Sigmoid colon (tissue), 7 donors: ENCODE data around the gene GADL1. TPM values are rescaled to one million over a fixed set of nuclear protein-coding genes. Genes with fewer than 3 reads are reported as not detected.
A peak's percentile ranks its signal among the peaks of the same experiment; 100 is the strongest.

ENCODE experiments used
- DNase-seq: peaks from one replicate; pipeline ENCODE4 v3.0.0-alpha.2; 2019
- H3K27ac ChIP-seq, 4 donors: fragments of 200-600 bp; sonication (generic); one replicate each; pipeline ENCODE4 v1.5.1; 2016 to 2019; ENCODE audit warnings: mild to moderate bottlenecking in 1 of 4
- H3K27me3 ChIP-seq, 3 donors: fragments of 200-600 bp; sonication (generic); one replicate each; pipeline ENCODE4 v1.5.1; 2019; ENCODE audit warnings: mild to moderate bottlenecking in 1 of 3
- H3K36me3 ChIP-seq, 4 donors: fragments of 200-600 bp; sonication (generic); one replicate each; pipeline ENCODE4 v1.5.1; 2016 to 2019
- H3K4me1 ChIP-seq, 4 donors: fragments of 200-600 bp; sonication (generic); one replicate each; pipeline ENCODE4 v1.5.1; 2017 to 2019
- H3K4me3 ChIP-seq, 4 donors: fragments of 200-600 bp; sonication (generic); one replicate each; pipeline ENCODE4 v1.5.1; 2017 to 2019; ENCODE audit warnings: mild to moderate bottlenecking in 2 of 4, moderate library complexity in 1 of 4
- H3K9me3 ChIP-seq, 4 donors: fragments of 200-600 bp in 3 of 4; sonication (generic) in 3 of 4; one replicate each; pipeline versions ENCODE4 v1.5.1 to v1.6.1; 2013 to 2019
- EP300 ChIP-seq, 4 donors: sonication (generic); formaldehyde crosslinking; IDR thresholded peaks; one replicate each; pipeline ENCODE4 v1.6.1; 2017; ENCODE audit warnings: antibody characterized with exemption in 4 of 4
- POLR2A ChIP-seq, 2 donors: fragments of 450-650 bp; IDR thresholded peaks; one replicate each; pipeline ENCODE4 v1.6.1; 2016; ENCODE audit warnings: antibody characterized with exemption in 2 of 2, mild to moderate bottlenecking in 2 of 2, moderate library complexity in 2 of 2
- POLR2AphosphoS5 ChIP-seq, 4 donors: sonication (generic); formaldehyde crosslinking; IDR thresholded peaks; one replicate each; pipeline ENCODE4 v1.6.1; 2017; ENCODE audit warnings: antibody characterized with exemption in 4 of 4
- WGBS, 2 donors: extraction: QIAGEN DNeasy Blood & Tissue Kit; methylation state at CpG; one replicate each; pipeline ENCODE4 v1.1.7; 2013; 5-methylcytosine and 5-hydroxymethylcytosine counted together
- intact Hi-C: fragments of 100-400 bp; cut with DNase I; formaldehyde crosslinking; loops from one replicate; pipeline ENCODE4 v1.15.1; 2023
- polyA plus RNA-seq, 3 donors: library from polyadenylated mRNA; stranded (reverse); fragments of 200-250 nt; gene quantifications; one replicate each; pipeline ENCODE4 v1.2.3, GENCODE V29; 2013
- total RNA-seq, 4 donors: library from RNA; depleted of rRNA; stranded (reverse); fragments of >200 nt; gene quantifications; one replicate each; pipeline ENCODE4 v1.1.0, GENCODE V29; 2016
- TF ChIP-seq, protein P1 (sequence below), 4 experiments: fragments of 450-650 bp in 3 of 4; fragments of 200-600 bp in 1 of 4; IDR thresholded peaks; one replicate each; pipeline ENCODE4 v1.5.1; 2016 to 2019; ENCODE audit warnings: antibody characterized with exemption in 4 of 4, mild to moderate bottlenecking in 3 of 4, moderate library complexity in 2 of 4
- donor health status: healthy with polysubstance abuse.
- donor health status: Bipolar disorder and iron deficiency.
- donor health status: healthy.

GADL1 gene
- total and polyA plus RNA-seq, 7 donors = not detected

DNA sequence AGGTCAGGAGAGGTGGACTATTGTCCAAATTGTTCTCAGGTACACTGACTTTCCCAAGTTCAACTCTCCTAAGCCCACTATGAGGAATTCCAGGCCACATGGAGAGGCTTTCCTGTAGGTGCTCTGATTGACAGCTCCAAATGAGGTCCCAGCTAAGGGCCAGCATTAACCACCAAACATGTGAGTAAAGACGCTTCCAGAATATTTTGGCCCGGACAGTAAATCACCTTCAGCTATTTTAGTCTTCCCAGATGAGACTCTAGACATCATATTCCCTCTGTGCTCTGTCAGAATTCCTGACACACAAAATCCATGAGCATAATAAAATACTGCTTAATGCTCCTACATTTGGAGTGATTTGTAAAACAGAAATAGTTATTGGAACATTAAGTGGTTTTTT is 152.6 kb downstream of the GADL1 start:
- H3K27ac ChIP-seq = no peak overlapping the region
- TF ChIP-seq POLR2AphosphoS5 (IDR thresholded peaks at IDR 0.05) = peak in 1 of 4 donors; percentile 14
- TF ChIP-seq, protein P1, sequence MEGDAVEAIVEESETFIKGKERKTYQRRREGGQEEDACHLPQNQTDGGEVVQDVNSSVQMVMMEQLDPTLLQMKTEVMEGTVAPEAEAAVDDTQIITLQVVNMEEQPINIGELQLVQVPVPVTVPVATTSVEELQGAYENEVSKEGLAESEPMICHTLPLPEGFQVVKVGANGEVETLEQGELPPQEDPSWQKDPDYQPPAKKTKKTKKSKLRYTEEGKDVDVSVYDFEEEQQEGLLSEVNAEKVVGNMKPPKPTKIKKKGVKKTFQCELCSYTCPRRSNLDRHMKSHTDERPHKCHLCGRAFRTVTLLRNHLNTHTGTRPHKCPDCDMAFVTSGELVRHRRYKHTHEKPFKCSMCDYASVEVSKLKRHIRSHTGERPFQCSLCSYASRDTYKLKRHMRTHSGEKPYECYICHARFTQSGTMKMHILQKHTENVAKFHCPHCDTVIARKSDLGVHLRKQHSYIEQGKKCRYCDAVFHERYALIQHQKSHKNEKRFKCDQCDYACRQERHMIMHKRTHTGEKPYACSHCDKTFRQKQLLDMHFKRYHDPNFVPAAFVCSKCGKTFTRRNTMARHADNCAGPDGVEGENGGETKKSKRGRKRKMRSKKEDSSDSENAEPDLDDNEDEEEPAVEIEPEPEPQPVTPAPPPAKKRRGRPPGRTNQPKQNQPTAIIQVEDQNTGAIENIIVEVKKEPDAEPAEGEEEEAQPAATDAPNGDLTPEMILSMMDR (IDR thresholded peaks at IDR 0.05) = no peak
- 93 to 96% methylated on average over 2 of the region's 2 CpGs for WGBS, 2 donors
- H3K4me3 ChIP-seq = no peak overlapping the region
- H3K4me1 ChIP-seq = peaks cover 0 to 14% (median 6%) of the 10 kb centered on the region in 4 donors
- no peak for DNase-seq
- no peaks in the 10 kb centered on the region for H3K36me3 ChIP-seq
- no peaks in the 10 kb centered on the region for H3K9me3 ChIP-seq
- H3K27me3 ChIP-seq = no peaks in the 10 kb centered on the region
- intact Hi-C loops = no loop called here

DNA sequence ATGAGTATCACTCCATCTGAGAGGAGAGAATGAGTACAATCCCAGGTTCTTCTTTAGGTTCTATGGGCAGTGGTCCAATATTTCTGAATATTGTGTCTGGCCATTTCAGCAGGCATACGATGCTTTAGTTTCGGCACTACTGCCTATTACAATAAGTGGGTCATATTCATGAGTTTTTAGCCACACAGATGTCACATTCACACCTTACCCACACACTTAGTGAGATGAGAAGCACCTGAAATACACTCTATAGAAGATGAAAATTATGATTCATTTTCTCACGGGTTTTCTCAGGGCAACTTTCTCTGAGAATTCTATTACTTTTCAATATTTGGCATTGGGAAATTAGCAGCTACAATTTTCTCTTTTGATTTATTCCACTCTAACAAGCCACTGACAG is 155.9 kb downstream of the GADL1 start:
- DNase-seq = no peak
- Histone ChIP-seq H3K27me3 (no peaks in the 10 kb centered on the region), H3K36me3 (no peaks in the 10 kb centered on the region), H3K4me3 (no peak overlapping the region), H3K9me3 (no peaks in the 10 kb centered on the region), H3K27ac (no peak overlapping the region), H3K4me1 (peaks cover 0 to 14% (median 6%) of the 10 kb centered on the region in 4 donors)
- WGBS, 2 donors = 86 to 90% methylated on average over 3 of the region's 3 CpGs
- TF ChIP-seq POLR2AphosphoS5 (IDR thresholded peaks at IDR 0.05) (no peak), EP300 (IDR thresholded peaks at IDR 0.05) (no peak), POLR2A (IDR thresholded peaks at IDR 0.05) (no peak)
- TF ChIP-seq, protein P1 (IDR thresholded peaks at IDR 0.05) = no peak
- intact Hi-C loops = no loop called here

DNA sequence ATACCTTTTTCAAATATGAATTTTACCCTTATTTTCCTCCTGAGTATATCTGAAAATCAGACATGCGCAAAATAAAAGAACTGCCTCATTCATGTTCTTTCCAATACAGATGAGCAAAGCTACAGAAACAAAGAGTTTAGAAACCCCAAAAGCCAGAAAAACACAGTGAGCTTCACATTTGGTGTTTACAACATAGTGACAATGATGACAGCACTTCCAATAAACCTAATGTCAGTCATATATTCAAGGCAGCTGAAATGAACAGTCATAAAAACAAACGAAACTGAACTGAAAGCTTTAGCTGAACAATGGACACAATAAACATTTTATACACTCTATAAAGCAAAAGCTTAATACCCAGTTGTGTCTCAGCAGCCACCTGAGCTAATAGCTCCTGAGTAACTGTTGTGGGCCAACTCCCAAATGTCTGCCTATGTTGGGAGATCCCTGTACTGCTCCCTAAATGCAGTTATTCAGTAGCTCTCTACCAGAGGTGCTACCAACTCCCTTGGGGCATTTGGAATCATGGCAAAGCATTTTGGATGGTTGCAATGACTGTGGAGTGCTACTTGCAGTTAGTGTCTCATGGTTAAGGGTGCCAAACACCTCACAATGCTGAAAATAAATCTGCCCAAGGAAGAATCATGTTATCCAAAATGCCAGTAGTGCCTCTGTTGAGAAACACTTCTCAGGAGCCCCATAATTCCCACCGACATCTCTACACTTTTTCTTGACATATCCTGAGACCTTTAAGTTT is 156.5 kb downstream of the GADL1 start:
- no peak for DNase-seq
- 67 to 75% methylated on average over 3 of the region's 3 CpGs for WGBS, 2 donors
- H3K4me3 ChIP-seq = no peak overlapping the region
- H3K27ac ChIP-seq = no peak overlapping the region
- TF ChIP-seq EP300 (IDR thresholded peaks at IDR 0.05) = no peak
- no peak for TF ChIP-seq POLR2AphosphoS5 (IDR thresholded peaks at IDR 0.05)
- TF ChIP-seq, protein P1 (IDR thresholded peaks at IDR 0.05) = no peak
- no peak for TF ChIP-seq POLR2A (IDR thresholded peaks at IDR 0.05)
- H3K9me3 ChIP-seq = no peaks in the 10 kb centered on the region
- H3K27me3 ChIP-seq = no peaks in the 10 kb centered on the region
- H3K4me1 ChIP-seq = peaks cover 0 to 8% (median 3%) of the 10 kb centered on the region in 4 donors
- intact Hi-C loops = no loop called here
- no peaks in the 10 kb centered on the region for H3K36me3 ChIP-seq

DNA sequence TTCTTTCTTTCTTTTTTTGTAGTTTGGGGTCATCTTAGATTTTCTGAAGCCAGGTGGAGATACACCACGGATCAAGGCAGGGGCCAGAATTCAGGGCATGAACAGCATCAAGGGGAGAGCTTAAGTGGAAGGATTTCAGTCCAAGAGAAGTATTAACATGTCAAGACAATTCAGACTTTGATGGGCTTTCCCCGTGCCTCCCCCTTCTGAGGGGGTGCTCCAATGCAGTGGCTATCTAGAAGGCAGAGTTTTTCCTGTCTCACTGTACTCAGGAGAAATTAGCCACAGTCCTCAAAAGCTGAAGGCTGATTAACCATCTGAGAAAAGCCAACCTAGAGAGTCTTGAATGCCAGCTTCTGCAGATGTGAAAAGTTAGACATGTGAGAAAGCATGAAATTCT is 160.8 kb downstream of the GADL1 start:
- no peak overlapping the region for H3K27ac ChIP-seq
- no peak for DNase-seq
- WGBS, 2 donors = 78 to 89% methylated on average over 2 of the region's 2 CpGs
- intact Hi-C loops = no loop called here
- TF ChIP-seq EP300 (IDR thresholded peaks at IDR 0.05) = no peak
- TF ChIP-seq, protein P1 (IDR thresholded peaks at IDR 0.05) = no peak
- TF ChIP-seq POLR2A (IDR thresholded peaks at IDR 0.05) = no peak
- no peak for TF ChIP-seq POLR2AphosphoS5 (IDR thresholded peaks at IDR 0.05)
- no peak overlapping the region for H3K4me3 ChIP-seq
- no peaks in the 10 kb centered on the region for H3K36me3 ChIP-seq
- H3K4me1 ChIP-seq = no peaks in the 10 kb centered on the region
- no peaks in the 10 kb centered on the region for H3K9me3 ChIP-seq
- H3K27me3 ChIP-seq = no peaks in the 10 kb centered on the region

DNA sequence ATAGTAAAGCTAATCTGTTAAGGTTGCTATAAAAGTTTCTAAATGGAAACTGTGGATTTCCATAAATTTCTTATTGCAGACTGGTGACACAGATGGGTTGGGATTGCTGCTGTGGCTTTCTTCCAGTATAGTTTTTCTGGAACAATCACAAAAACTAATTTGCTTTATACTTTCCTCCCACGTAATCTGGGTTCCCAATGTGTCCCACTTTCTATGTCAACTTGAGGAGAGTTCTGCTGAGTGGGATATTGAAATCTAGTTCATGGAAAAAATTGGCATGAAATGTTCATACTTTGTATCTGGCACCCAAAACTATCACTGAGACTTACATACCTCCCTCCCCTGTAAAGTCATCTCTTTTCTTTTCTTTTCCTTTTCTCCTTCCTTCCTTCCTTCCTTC is 161.3 kb downstream of the GADL1 start:
- Histone ChIP-seq H3K27me3 (no peaks in the 10 kb centered on the region), H3K36me3 (no peaks in the 10 kb centered on the region), H3K4me1 (no peaks in the 10 kb centered on the region), H3K4me3 (no peak overlapping the region), H3K27ac (no peak overlapping the region), H3K9me3 (no peaks in the 10 kb centered on the region)
- intact Hi-C loops = no loop called here
- TF ChIP-seq POLR2A (IDR thresholded peaks at IDR 0.05) (no peak), POLR2AphosphoS5 (IDR thresholded peaks at IDR 0.05) (no peak), EP300 (IDR thresholded peaks at IDR 0.05) (no peak)
- TF ChIP-seq, protein P1 (IDR thresholded peaks at IDR 0.05) = no peak
- DNase-seq = no peak
- 86% methylated on average over 1 of the region's 1 CpG for WGBS, 2 donors
